NCI-H526 (cell line): ENCODE data around the gene ANKRD29.
A peak's percentile ranks its signal among the peaks of the same experiment; 100 is the strongest.
"Not testable (repeated sequence)": the region's sequence is repeated elsewhere in the genome, so short reads cannot be mapped to it uniquely, and the experiment has no call there.

Experiments used
- DNase-seq, 2 experiments: peaks; one replicate each; lab custom pipeline; 2025; lab: John Stamatoyannopoulos, UW

Gene ANKRD29

GRCh38 chr18:23616258-23616657 is 46.5 kb downstream of the ANKRD29 start:
- no peak for DNase-seq

GRCh38 chr18:23614891-23615290 is 47.8 kb downstream of the ANKRD29 start:
- no peak for DNase-seq

GRCh38 chr18:23614413-23614812 is 48.3 kb downstream of the ANKRD29 start:
- DNase-seq: no peak

- not testable (repeated sequence) for DNase-seq
These were observed 49.6 kb downstream of the ANKRD29 start for GRCh38 chr18:23613091-23613475.

- no peak for DNase-seq
These were observed 50.1 kb downstream of the ANKRD29 start for GRCh38 chr18:23612434-23613090.

- no peak for DNase-seq
These were observed 53.2 kb downstream of the ANKRD29 start for GRCh38 chr18:23609390-23610023.

- DNase-seq: no peak
These were observed 54.5 kb downstream of the ANKRD29 start for GRCh38 chr18:23608211-23608610.

GRCh38 chr18:23605941-23606340 is 56.8 kb downstream of the ANKRD29 start:
- no peak for DNase-seq

- DNase-seq: no peak
These were observed 62.9 kb downstream of the ANKRD29 start for GRCh38 chr18:23599809-23600208.

- no peak for DNase-seq
These were observed 66.5 kb downstream of the ANKRD29 start for GRCh38 chr18:23596183-23596582.

GRCh38 chr18:23595591-23595990 is 67.1 kb downstream of the ANKRD29 start:
- peak in 1 of 2 experiments; percentile 25 for DNase-seq

GRCh38 chr18:23593720-23594119 is 69.0 kb downstream of the ANKRD29 start:
- no peak for DNase-seq

GRCh38 chr18:23592911-23593310 is 69.8 kb downstream of the ANKRD29 start:
- DNase-seq: no peak

- no peak for DNase-seq
These were observed 71.7 kb downstream of the ANKRD29 start for GRCh38 chr18:23591011-23591410.

- DNase-seq: no peak
These were observed 73.7 kb downstream of the ANKRD29 start for GRCh38 chr18:23588836-23589560.

GRCh38 chr18:23587220-23587642 is 75.5 kb downstream of the ANKRD29 start:
- no peak for DNase-seq

- DNase-seq: peak; percentile 51 to 88
These were observed 76.2 kb downstream of the ANKRD29 start, which contains the start of gene NPC1 for GRCh38 chr18:23586249-23587196. Gene NPC1, minus strand, starts transcription at chr18:23586506. Its CDS starts 163 bp downstream, at chr18:23586343.

- no peak for DNase-seq
These were observed 76.8 kb downstream of the ANKRD29 start for GRCh38 chr18:23585897-23586248.

GRCh38 chr18:23585007-23585871 is 77.5 kb downstream of the ANKRD29 start:
- peak in 1 of 2 experiments; percentile 19 for DNase-seq

- DNase-seq: no peak
These were observed 78.4 kb downstream of the ANKRD29 start for GRCh38 chr18:23584019-23584983.
